Stomach (tissue), 9 donors: ENCODE measurements around the gene CASP7. TPM values are rescaled to one million over a fixed set of nuclear protein-coding genes. Genes with fewer than 3 reads are reported as not detected.

ENCODE experiments used
- DNase-seq, 2 donors: peaks; one replicate each; pipeline versions ENCODE4 v3.0.0 to v3.0.0-alpha.2; 2013 to 2019
- H3K27ac ChIP-seq, 5 donors: fragments of 200-600 bp in 4 of 5; sonication (generic) in 4 of 5; one replicate each; pipeline ENCODE4 v1.5.1; 2013 to 2019; ENCODE audit warnings: mild to moderate bottlenecking in 1 of 5, moderate library complexity in 1 of 5
- H3K27me3 ChIP-seq, 3 donors: fragments of 200-600 bp; sonication (generic); one replicate each; pipeline ENCODE4 v1.5.1; 2017 to 2019; ENCODE audit warnings: mixed run types in 1 of 3
- H3K36me3 ChIP-seq, 4 donors: fragments of 200-600 bp; sonication (generic); 1 replicate in 3 of 4; 2 replicates in 1 of 4; pipeline ENCODE4 v1.5.1; 2016 to 2019
- H3K4me1 ChIP-seq, 4 donors: fragments of 200-600 bp; sonication (generic); one replicate each; pipeline ENCODE4 v1.5.1; 2016 to 2019
- H3K4me3 ChIP-seq, 4 donors: fragments of 200-600 bp; sonication (generic) in 3 of 4; one replicate each; pipeline ENCODE4 v1.5.1; 2016 to 2019; ENCODE audit warnings: mild to moderate bottlenecking in 1 of 4
- H3K9me3 ChIP-seq, 4 donors: fragments of 200-600 bp; sonication (generic); one replicate each; pipeline ENCODE4 v1.5.1; 2016 to 2019
- EP300 ChIP-seq: sonication (generic); formaldehyde crosslinking; IDR thresholded peaks from one replicate; pipeline ENCODE4 v1.6.1; 2017; ENCODE audit warnings: antibody characterized with exemption
- POLR2A ChIP-seq, 4 donors: fragments of 450-650 bp; IDR thresholded peaks; one replicate each; pipeline ENCODE4 v1.6.1; 2016; ENCODE audit warnings: antibody characterized with exemption in 4 of 4, control low read depth in 2 of 4, mild to moderate bottlenecking in 1 of 4, moderate library complexity in 1 of 4
- POLR2AphosphoS5 ChIP-seq, 3 donors: sonication (generic); formaldehyde crosslinking; IDR thresholded peaks; one replicate each; pipeline ENCODE4 v1.6.1; 2016; ENCODE audit warnings: antibody characterized with exemption in 3 of 3
- WGBS, 5 donors: extraction: QIAGEN DNeasy Blood & Tissue Kit in 3 of 5; methylation state at CpG; one replicate each; pipeline versions ENCODE4 v1.1.5 to v1.1.7; 2013 to 2018; 5-methylcytosine and 5-hydroxymethylcytosine counted together
- intact Hi-C: fragments of 100-400 bp; cut with DNase I; formaldehyde crosslinking; loops from one replicate; pipeline ENCODE4 v1.15.1; 2023; ENCODE audit warnings: low total_unique reads
- polyA plus RNA-seq, 3 donors: library from polyadenylated mRNA; stranded (reverse); fragments of 200-250 nt; gene quantifications; one replicate each; pipeline ENCODE4 v1.2.3, GENCODE V29; 2013
- total RNA-seq, 5 donors: library from RNA; depleted of rRNA; stranded (reverse); fragments of >200 nt; gene quantifications; one replicate each; pipeline versions ENCODE4 v1.1.0 to v1.2.3, GENCODE V29; 2014 to 2016
- TF ChIP-seq, protein P1 (sequence below), 7 experiments: fragments of 450-650 bp in 4 of 7; fragments of 200-600 bp in 3 of 7; sonication (generic) in 3 of 7; IDR thresholded peaks; one replicate each; pipeline ENCODE4 v1.5.1; 2016 to 2019; ENCODE audit warnings: antibody characterized with exemption in 7 of 7, control low read depth in 2 of 7, mild to moderate bottlenecking in 1 of 7
- donor health status: healthy with polysubstance abuse.
- donor health status: Bipolar disorder and iron deficiency.
- donor health status: healthy.

Gene CASP7
- total and polyA plus RNA-seq, 8 donors: 15.1 to 77.9 (median 24.0) TPM

DNA sequence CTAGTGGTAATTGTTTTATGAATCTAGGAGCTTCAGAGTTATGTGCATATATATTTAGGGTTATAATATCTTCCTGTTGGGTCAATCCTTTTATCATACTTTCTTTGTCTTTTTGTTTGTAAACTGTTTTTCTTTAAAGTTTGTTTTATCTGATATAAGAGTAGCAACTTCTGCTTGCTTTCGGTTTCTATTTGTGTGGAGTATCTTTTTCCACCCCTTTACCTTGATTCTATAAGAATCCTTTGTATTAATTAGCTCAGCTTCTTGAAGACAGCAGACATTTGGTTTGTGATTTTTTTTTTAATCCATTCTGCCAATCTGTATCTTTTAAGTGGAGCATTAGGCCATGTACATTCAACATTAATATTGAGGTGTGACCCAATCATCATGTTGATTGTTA, 9.3 kb downstream of the CASP7 start:
- Histone ChIP-seq H3K4me3 (no peak overlapping the region), H3K9me3 (peaks cover 0 to 34% (median 22%) of the 10 kb centered on the region in 4 donors), H3K36me3 (peaks cover 11 to 32% (median 21%) of the 10 kb centered on the region in 4 donors), H3K4me1 (peaks cover 0 to 27% (median 5%) of the 10 kb centered on the region in 4 donors), H3K27ac (no peak overlapping the region), H3K27me3 (no peaks in the 10 kb centered on the region)
- no peak for TF ChIP-seq POLR2A (IDR thresholded peaks at IDR 0.05)
- TF ChIP-seq EP300: no peak
- no peak for TF ChIP-seq POLR2AphosphoS5 (IDR thresholded peaks at IDR 0.05)
- TF ChIP-seq, protein P1, sequence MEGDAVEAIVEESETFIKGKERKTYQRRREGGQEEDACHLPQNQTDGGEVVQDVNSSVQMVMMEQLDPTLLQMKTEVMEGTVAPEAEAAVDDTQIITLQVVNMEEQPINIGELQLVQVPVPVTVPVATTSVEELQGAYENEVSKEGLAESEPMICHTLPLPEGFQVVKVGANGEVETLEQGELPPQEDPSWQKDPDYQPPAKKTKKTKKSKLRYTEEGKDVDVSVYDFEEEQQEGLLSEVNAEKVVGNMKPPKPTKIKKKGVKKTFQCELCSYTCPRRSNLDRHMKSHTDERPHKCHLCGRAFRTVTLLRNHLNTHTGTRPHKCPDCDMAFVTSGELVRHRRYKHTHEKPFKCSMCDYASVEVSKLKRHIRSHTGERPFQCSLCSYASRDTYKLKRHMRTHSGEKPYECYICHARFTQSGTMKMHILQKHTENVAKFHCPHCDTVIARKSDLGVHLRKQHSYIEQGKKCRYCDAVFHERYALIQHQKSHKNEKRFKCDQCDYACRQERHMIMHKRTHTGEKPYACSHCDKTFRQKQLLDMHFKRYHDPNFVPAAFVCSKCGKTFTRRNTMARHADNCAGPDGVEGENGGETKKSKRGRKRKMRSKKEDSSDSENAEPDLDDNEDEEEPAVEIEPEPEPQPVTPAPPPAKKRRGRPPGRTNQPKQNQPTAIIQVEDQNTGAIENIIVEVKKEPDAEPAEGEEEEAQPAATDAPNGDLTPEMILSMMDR (IDR thresholded peaks at IDR 0.05): no peak
- intact Hi-C loops: no loop called here
- DNase-seq: no peak
- WGBS, 5 donors: 43 to 91% (median 68%) methylated on average over 1 of the region's 1 CpG

DNA sequence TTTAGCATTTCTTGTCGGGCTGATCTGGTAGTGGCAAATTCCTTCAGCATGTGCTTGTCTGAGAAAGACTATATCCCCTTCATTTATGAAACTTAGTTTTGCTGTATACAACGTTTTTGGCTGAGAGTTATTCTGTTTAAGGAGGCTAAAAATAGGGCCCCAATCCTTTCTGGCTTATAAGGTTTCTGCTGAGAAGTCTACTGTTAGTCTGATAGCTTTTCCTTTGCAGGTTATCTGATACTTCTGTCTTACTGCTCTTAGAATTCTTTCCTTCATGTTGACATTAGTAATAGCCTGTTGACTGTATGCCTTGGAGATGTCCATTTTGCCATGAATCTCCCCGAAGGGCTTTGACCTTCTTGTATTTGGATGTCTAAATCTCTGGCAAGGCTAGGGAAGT, 9.9 kb downstream of the CASP7 start:
- H3K9me3 ChIP-seq: peaks cover 0 to 38% (median 23%) of the 10 kb centered on the region in 4 donors
- H3K27me3 ChIP-seq: no peaks in the 10 kb centered on the region
- 61 to 67% (median 64%) methylated on average over 3 of the region's 3 CpGs for WGBS, 5 donors
- H3K4me1 ChIP-seq: peaks cover 0 to 24% (median 5%) of the 10 kb centered on the region in 4 donors
- intact Hi-C loops: no loop called here
- TF ChIP-seq, protein P1 (IDR thresholded peaks at IDR 0.05): no peak
- TF ChIP-seq EP300 (no peak), POLR2A (IDR thresholded peaks at IDR 0.05) (no peak), POLR2AphosphoS5 (IDR thresholded peaks at IDR 0.05) (no peak)
- H3K4me3 ChIP-seq: no peak overlapping the region
- no peak for DNase-seq
- peaks cover 11 to 35% (median 26%) of the 10 kb centered on the region in 4 donors for H3K36me3 ChIP-seq
- H3K27ac ChIP-seq: no peak overlapping the region

DNA sequence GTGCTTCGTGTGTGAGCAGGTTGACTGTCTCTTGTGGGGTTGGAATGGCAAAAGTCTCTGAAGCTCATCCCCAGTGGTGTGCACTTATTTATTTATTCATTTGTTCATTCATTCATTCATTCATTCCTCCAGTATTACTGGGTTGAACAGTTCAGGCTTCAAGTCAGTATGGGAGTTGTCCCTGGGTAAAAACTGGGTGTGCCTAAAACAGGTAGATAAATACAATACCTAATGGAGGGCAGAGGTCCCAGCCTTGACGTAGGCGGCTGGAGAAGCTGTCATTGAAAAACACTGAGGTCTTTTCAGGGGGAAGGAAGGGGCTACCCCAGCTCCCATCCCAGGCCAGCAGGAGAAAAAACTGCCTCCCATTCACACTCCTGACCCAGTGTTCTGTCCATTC, 11.0 kb downstream of the CASP7 start:
- peaks cover 0 to 38% (median 23%) of the 10 kb centered on the region in 4 donors for H3K9me3 ChIP-seq
- peaks cover 11 to 35% (median 26%) of the 10 kb centered on the region in 4 donors for H3K36me3 ChIP-seq
- intact Hi-C loops: no loop called here
- no peaks in the 10 kb centered on the region for H3K27me3 ChIP-seq
- no peak overlapping the region for H3K27ac ChIP-seq
- TF ChIP-seq EP300 (no peak), POLR2AphosphoS5 (IDR thresholded peaks at IDR 0.05) (no peak), POLR2A (IDR thresholded peaks at IDR 0.05) (no peak)
- TF ChIP-seq, protein P1 (IDR thresholded peaks at IDR 0.05): no peak
- DNase-seq: no peak
- no peak overlapping the region for H3K4me3 ChIP-seq
- H3K4me1 ChIP-seq: peaks cover 0 to 24% (median 5%) of the 10 kb centered on the region in 4 donors
- WGBS, 5 donors: 48 to 58% (median 53%) methylated on average over 3 of the region's 3 CpGs

DNA sequence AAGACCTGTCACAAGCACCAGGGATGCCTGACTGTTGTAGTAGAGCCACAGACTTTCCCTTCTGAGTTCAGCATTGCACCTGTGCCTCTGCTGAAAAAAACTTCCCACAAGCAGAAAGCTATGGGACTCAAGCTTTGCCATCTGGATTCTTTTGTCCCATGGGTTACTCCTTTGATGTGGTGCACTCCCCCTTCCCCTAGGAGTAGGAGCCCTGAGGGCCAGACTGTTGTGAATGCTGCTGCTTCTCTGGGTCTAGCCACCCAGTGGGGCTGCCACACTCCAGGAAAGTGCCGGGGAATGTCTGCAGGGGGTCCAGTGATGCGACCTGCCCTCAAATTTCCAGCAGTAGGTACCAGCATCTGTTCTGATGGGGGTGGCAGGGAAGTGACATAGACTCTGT, 11.7 kb downstream of the CASP7 start:
- TF ChIP-seq, protein P1 (IDR thresholded peaks at IDR 0.05): no peak
- TF ChIP-seq POLR2AphosphoS5 (IDR thresholded peaks at IDR 0.05): no peak
- no peak for TF ChIP-seq EP300
- TF ChIP-seq POLR2A (IDR thresholded peaks at IDR 0.05): no peak
- DNase-seq: no peak
- Histone ChIP-seq H3K36me3 (peaks cover 11 to 35% (median 26%) of the 10 kb centered on the region in 4 donors), H3K4me1 (peaks cover 0 to 24% (median 5%) of the 10 kb centered on the region in 4 donors), H3K27me3 (no peaks in the 10 kb centered on the region), H3K4me3 (no peak overlapping the region), H3K27ac (no peak overlapping the region), H3K9me3 (peaks cover 0 to 35% (median 23%) of the 10 kb centered on the region in 4 donors)
- intact Hi-C loops: no loop called here
- WGBS, 5 donors: 77 to 100% (median 97%) methylated on average over 2 of the region's 2 CpGs
